Astrocyte of the cerebellum (primary cell): Measurements from ENCODE around the gene WDR74.
A peak's percentile ranks its signal among the peaks of the same experiment; 100 is the strongest.
"Not testable (repeated sequence)": the region's sequence is repeated elsewhere in the genome, so short reads cannot be mapped to it uniquely, and the experiment has no call there.

Experiments
- DNase-seq: peaks from one replicate; pipeline ENCODE4 v3.0.0-alpha.2; 2011; ENCODE audit warnings: low read depth
- H3K4me3 ChIP-seq: 2 replicates; pipeline ENCODE4 v1.5.1; 2011; ENCODE audit warnings: mild to moderate bottlenecking, low read depth, low read length, moderate library complexity
- in situ Hi-C: cut with HindIII; loops from 2 replicates; pipeline ENCODE4 v1.10.0; 2017; ENCODE audit warnings: low sequenced_read_pairs
- TF ChIP-seq, protein P1 (sequence below): IDR thresholded peaks from 2 replicates; pipeline ENCODE4 v1.5.1; 2012; ENCODE audit warnings: low read length, low read depth, moderate library complexity, mild to moderate bottlenecking; ENCODE audit errors: missing control alignments

WDR74 gene

DNA sequence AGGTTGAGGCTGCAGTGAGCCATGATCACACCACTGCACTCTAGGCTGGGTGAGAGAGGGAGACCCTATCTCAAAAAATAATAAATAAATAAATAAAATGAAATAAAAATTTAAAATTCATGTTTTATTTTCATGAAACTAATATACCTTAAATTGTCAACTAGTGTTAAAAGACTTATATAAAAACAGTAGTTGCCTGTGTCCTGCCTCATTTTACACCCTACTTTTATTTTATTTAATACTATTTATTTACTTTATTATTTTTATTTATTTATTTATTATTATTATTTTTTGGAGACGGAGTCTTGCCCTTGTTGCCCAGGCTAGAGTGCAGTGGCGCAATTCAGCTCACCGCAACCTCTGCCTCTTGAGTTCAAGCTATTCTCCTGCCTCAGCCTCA is 4.8 kb upstream of the WDR74 start:
- in situ Hi-C loops: no loop called here
- no peak for DNase-seq
- no peak overlapping the region for H3K4me3 ChIP-seq
- TF ChIP-seq, protein P1, sequence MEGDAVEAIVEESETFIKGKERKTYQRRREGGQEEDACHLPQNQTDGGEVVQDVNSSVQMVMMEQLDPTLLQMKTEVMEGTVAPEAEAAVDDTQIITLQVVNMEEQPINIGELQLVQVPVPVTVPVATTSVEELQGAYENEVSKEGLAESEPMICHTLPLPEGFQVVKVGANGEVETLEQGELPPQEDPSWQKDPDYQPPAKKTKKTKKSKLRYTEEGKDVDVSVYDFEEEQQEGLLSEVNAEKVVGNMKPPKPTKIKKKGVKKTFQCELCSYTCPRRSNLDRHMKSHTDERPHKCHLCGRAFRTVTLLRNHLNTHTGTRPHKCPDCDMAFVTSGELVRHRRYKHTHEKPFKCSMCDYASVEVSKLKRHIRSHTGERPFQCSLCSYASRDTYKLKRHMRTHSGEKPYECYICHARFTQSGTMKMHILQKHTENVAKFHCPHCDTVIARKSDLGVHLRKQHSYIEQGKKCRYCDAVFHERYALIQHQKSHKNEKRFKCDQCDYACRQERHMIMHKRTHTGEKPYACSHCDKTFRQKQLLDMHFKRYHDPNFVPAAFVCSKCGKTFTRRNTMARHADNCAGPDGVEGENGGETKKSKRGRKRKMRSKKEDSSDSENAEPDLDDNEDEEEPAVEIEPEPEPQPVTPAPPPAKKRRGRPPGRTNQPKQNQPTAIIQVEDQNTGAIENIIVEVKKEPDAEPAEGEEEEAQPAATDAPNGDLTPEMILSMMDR: no peak

DNA sequence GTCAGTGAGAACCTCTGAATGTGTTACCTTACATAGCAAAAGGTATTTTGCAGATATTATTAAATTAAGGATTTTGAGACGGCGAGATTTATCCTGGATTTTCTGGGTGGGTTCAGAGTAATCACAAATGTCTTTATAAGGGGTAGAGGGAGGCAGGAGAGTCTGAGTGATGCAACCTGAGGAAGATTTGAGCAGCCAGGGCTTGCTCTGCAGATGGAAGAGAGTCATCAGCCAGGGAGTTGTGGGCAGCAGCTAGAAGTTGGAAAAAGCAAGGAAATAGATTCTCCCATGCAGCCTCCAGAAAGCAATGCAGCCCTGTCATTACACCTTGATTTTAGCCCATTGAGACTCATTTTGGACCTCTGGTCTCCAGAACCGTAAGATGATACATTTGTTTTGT is 4.1 kb upstream of the WDR74 start:
- no peak overlapping the region for H3K4me3 ChIP-seq
- no peak for DNase-seq
- in situ Hi-C loops: no loop called here
- TF ChIP-seq, protein P1: no peak

DNA sequence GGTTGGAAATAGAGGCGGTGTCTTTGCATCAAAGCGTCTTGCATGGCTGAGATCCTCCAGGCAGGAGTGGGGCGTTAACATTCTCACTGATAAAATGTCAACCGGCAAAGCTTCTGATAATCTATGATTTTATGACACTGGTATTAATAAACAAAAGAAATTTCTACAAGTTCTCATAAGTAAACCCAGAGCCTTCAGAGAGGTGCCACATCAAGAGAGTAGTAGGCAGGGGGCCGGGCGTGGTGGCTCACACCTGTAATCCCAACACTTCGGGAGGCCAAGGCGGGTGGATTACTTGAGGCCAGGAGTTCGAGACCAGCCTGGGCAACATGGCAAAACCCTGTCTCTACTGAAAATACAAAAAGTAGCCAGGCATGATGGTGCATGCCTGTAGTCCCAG is 3.5 kb upstream of the WDR74 start:
- H3K4me3 ChIP-seq, in situ Hi-C loops, DNase-seq: not testable (repeated sequence)

DNA sequence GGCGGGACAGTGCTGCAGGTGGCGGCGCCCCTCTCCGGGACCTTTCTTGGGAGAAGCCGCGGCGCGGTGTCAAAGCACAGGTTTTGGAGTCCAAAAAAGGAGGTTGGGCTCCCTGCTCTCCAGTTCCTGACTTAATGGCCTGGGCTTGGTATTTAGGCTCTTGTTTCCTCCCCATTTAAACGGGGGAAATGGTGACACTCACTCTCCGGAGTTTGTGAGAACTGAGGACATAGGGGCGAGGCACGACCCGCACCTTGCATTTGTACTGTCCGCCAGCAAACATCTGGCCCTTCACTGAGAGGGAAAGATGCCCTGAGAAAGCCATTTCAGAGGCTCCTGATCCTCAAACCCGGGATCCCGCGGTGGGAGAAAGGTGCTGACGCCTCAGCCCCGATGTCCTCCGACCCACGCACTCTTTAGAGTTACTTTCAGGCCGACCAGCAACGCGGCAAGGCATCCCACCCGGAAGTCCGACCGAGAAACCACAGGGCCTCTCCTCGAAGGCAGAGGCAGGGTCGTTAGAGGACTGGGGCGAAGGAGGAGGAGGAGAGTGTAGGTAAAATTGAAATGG is 2.9 kb upstream of the WDR74 start:
- in situ Hi-C loops: no loop called here
- TF ChIP-seq, protein P1: no peak
- no peak for DNase-seq

DNA sequence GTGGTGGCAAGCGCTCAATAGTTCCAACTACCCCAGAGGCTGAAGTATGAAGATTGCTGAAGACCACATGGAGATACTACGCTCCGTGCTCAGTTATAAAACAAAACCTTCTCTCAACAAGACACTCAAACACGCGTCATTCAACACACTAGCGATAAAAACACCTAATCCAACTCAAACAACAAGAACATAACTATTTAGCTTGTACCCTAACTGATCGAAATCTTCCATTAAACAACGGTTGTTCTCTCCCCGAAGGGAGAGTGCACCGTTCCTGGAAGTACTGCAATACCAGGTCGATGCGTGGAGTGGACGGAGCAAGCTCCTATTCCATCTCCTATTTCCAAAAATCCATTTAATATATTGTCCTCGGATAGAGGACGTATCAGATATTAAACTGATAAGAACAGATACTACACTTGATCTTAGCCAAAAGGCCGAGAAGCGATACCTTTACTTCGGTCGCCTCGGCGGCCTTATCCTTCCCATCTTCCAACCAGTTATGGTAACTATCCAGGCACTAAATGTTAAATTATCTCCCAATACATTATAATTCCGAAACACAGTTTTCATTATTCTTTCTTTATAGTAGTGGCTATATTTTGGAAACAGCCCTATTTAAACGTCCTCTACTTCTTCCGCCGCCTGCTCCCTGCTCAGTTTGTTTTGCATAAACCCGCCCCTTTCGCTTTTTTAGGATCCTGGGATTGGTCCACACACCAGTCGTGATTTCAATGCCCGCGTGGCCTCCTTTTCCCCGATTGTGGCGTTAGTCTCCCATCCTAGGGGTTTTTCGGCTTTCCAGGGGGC is 2.2 kb upstream of the WDR74 start:
- peak overlapping the region; percentile 95 for H3K4me3 ChIP-seq
- DNase-seq: peak; percentile 99
- TF ChIP-seq, protein P1: no peak
- in situ Hi-C loops: no loop called here

More for the DNA sequence above, 2.9 kb upstream of the WDR74 start:
- peak overlapping the region; percentile 26 for H3K4me3 ChIP-seq

DNA sequence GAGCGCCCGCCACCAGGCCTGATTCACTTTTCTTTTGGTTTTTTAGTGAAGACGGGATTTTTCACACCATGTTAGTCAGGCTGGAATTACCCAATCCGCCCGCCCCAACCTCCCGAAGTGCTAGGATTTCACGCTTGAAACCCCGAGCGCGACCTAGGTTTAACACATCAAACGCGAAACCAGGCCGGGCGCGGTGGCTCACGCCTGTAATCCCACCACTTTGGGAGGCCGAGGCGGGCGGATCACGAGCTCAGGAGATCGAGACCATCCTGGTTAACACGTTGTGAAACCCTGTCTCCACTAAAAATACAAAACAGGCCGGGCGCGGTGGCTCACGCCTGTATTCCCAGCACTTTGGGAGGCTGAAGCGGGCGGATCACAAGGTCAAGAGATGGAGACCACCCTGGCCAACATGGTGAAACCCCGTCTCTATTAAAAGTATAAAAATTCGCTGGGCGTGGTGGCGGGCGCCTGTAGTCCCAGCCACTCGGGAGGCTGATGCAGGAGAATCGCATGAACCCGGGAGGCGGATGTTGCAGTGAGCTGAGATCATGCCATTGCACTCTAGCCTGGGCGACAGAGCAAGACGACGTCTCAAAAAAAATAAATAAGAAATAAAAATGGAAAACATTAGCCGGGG is 1.5 kb upstream of the WDR74 start:
- DNase-seq: peak; percentile 45
- in situ Hi-C loops: not testable (repeated sequence)
- H3K4me3 ChIP-seq: peak overlapping the region; percentile 95

DNA sequence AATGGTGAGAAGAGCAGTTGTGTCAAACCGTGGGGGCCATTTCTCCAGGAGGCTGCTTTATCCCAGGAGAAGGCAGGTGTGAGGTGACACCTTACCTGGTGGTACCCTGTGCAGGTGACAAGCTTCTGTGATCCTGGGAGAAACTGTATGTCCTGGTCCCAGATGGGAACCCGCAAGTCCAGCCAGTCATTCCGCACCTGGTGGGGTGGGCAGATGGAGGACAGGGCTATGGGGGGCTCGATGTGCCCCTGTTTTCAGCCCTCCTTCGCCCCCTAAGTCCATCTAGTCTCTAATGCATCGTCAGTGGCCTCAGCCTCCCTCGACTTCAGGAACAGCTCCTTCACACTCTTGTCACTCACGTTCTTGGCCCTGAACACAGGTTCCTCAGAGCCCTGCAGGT is 4.1 kb downstream of the WDR74 start:
- H3K4me3 ChIP-seq: no peak overlapping the region
- no peak for DNase-seq
- TF ChIP-seq, protein P1: no peak
- in situ Hi-C loops: no loop called here
